Neural crest cell (in vitro differentiated cells): ENCODE results near the gene DLG4. TPM values are rescaled to one million over a fixed set of nuclear protein-coding genes. Genes with fewer than 3 reads are reported as not detected.
"Not testable (repeated sequence)": the region's sequence is repeated elsewhere in the genome, so short reads cannot be mapped to it uniquely, and the experiment has no call there.

Source experiments
- DNase-seq: peaks from one replicate; pipeline ENCODE4 v3.0.0; 2021; ENCODE audit warnings: low read depth, mixed read lengths, low spot score
- H3K27ac Mint-ChIP-seq: one replicate; pipeline ENCODE4 v1.8.0; 2021; ENCODE audit warnings: mild to moderate bottlenecking, mixed read lengths; ENCODE audit not compliant: unreplicated experiment
- H3K27me3 Mint-ChIP-seq: 2 replicates; pipeline ENCODE4 v1.8.0; 2021; ENCODE audit warnings: low read depth, mild to moderate bottlenecking, mixed read lengths
- H3K36me3 Mint-ChIP-seq: 2 replicates; pipeline ENCODE4 v1.8.0; 2021; ENCODE audit warnings: low read depth, mild to moderate bottlenecking, mixed read lengths
- H3K4me1 Mint-ChIP-seq: 2 replicates; pipeline ENCODE4 v1.8.0; 2021; ENCODE audit warnings: mixed read lengths
- H3K4me3 Mint-ChIP-seq: one replicate; pipeline ENCODE4 v1.8.0; 2021; ENCODE audit warnings: mild to moderate bottlenecking, mixed read lengths
- H3K9me3 Mint-ChIP-seq: 2 replicates; pipeline ENCODE4 v1.8.0; 2021; ENCODE audit warnings: mixed read lengths
- total RNA-seq: library from RNA; stranded (reverse); gene quantifications from 2 replicates; pipeline ENCODE4 v1.2.1, GENCODE V29; 2021
- TF ChIP-seq, protein P1 (sequence below): fragments of 200-600 bp; sonication (generic); conservative IDR thresholded peaks from 2 replicates; pipeline ENCODE4 v1.5.0; 2021; ENCODE audit warnings: antibody characterized with exemption, mild to moderate bottlenecking

DLG4 gene
- total RNA-seq, 1 donor from 2014 or later, result 51.4 TPM

GRCh38 chr17:7176107-7176840 is 43.4 kb downstream of the DLG4 start:
- no peaks in the 10 kb centered on the region for H3K9me3 Mint-ChIP-seq
- no peak overlapping the region for H3K27ac Mint-ChIP-seq
- TF ChIP-seq, protein P1, sequence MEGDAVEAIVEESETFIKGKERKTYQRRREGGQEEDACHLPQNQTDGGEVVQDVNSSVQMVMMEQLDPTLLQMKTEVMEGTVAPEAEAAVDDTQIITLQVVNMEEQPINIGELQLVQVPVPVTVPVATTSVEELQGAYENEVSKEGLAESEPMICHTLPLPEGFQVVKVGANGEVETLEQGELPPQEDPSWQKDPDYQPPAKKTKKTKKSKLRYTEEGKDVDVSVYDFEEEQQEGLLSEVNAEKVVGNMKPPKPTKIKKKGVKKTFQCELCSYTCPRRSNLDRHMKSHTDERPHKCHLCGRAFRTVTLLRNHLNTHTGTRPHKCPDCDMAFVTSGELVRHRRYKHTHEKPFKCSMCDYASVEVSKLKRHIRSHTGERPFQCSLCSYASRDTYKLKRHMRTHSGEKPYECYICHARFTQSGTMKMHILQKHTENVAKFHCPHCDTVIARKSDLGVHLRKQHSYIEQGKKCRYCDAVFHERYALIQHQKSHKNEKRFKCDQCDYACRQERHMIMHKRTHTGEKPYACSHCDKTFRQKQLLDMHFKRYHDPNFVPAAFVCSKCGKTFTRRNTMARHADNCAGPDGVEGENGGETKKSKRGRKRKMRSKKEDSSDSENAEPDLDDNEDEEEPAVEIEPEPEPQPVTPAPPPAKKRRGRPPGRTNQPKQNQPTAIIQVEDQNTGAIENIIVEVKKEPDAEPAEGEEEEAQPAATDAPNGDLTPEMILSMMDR, result no peak
- no peak for DNase-seq
- no peak overlapping the region for H3K4me3 Mint-ChIP-seq
- H3K4me1 Mint-ChIP-seq, result no peaks in the 10 kb centered on the region
- peaks cover 4% of the 10 kb centered on the region for H3K27me3 Mint-ChIP-seq
- no peaks in the 10 kb centered on the region for H3K36me3 Mint-ChIP-seq

DNA sequence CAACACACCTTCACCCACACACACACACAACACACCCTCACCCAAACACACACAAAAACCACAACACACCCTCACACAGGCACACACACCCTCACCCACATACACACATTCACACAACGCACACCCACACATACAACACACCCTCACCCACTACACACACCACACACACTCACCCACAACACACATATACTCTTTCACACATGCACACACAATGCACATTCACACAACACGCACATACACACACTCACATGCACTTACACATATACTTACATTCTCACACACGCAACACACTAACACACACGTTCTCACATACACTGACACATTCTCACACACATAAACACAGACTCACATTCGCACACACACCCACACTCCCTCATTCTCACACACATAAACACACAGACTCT is 44.3 kb downstream of the DLG4 start:
- DNase-seq, result no peak
- H3K27ac Mint-ChIP-seq, result no peak overlapping the region
- H3K4me3 Mint-ChIP-seq, result no peak overlapping the region
- H3K9me3 Mint-ChIP-seq, result no peaks in the 10 kb centered on the region
- no peaks in the 10 kb centered on the region for H3K36me3 Mint-ChIP-seq
- H3K27me3 Mint-ChIP-seq, result peaks cover 4% of the 10 kb centered on the region
- H3K4me1 Mint-ChIP-seq, result no peaks in the 10 kb centered on the region
- TF ChIP-seq, protein P1, result no peak

- Mint-ChIP-seq H3K4me1 (no peaks in the 10 kb centered on the region), H3K9me3 (no peaks in the 10 kb centered on the region), H3K27me3 (peaks cover 4% of the 10 kb centered on the region), H3K27ac (no peak overlapping the region), H3K36me3 (no peaks in the 10 kb centered on the region), H3K4me3 (no peak overlapping the region)
- no peak for DNase-seq
- TF ChIP-seq, protein P1, result no peak
Observed at GRCh38 chr17:7174603-7175326, 44.9 kb downstream of the DLG4 start.

- Mint-ChIP-seq H3K4me1 (no peaks in the 10 kb centered on the region), H3K4me3 (no peak overlapping the region), H3K27me3 (peaks cover 4% of the 10 kb centered on the region), H3K36me3 (peaks cover 5% of the 10 kb centered on the region), H3K9me3 (peaks cover 4% of the 10 kb centered on the region), H3K27ac (no peak overlapping the region)
- peak; percentile 35 for DNase-seq
- TF ChIP-seq, protein P1, result no peak
Observed at GRCh38 chr17:7173687-7174602, 45.7 kb downstream of the DLG4 start.

- H3K4me3 Mint-ChIP-seq, H3K9me3 Mint-ChIP-seq, H3K4me1 Mint-ChIP-seq, DNase-seq, H3K36me3 Mint-ChIP-seq, H3K27ac Mint-ChIP-seq, H3K27me3 Mint-ChIP-seq: not testable (repeated sequence)
Observed at GRCh38 chr17:7172522-7173191, 47.0 kb downstream of the DLG4 start.

DNA sequence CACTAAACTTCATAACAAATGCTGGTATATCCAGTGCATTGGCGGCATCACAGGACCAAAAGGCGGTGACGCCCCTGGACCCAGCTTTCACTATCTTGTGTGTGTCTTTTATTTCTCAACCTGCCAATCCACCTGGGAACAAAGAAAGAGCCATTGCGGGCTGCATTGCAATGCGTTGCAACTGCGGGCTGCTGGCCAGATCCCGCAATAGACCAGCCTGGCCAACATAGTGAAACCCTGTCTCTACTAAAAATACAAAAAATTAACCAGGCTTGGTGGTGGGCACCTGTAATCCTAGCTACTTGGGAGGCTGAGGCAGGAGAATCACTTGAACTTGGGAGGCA is 50.1 kb downstream of the DLG4 start:
- not testable (repeated sequence) for DNase-seq, H3K27ac Mint-ChIP-seq, H3K27me3 Mint-ChIP-seq, H3K4me1 Mint-ChIP-seq, H3K4me3 Mint-ChIP-seq, H3K9me3 Mint-ChIP-seq, H3K36me3 Mint-ChIP-seq

GRCh38 chr17:7168841-7169564 is 50.6 kb downstream of the DLG4 start:
- H3K27me3 Mint-ChIP-seq, DNase-seq: not testable (repeated sequence)

More at GRCh38 chr17:7168841-7169564, 50.6 kb downstream of the DLG4 start:
- H3K9me3 Mint-ChIP-seq, H3K36me3 Mint-ChIP-seq, H3K4me3 Mint-ChIP-seq, H3K27ac Mint-ChIP-seq, H3K4me1 Mint-ChIP-seq: not testable (repeated sequence)
